ENCODE measurements around the gene HORMAD2. TPM values are rescaled to one million over a fixed set of nuclear protein-coding genes. Genes with fewer than 3 reads are reported as not detected.
"Not testable (repeated sequence)": the region's sequence is repeated elsewhere in the genome, so short reads cannot be mapped to it uniquely, and the experiment has no call there.

HORMAD2 gene
- total RNA-seq, 1 donor from 2014 or later: not detected

- Histone ChIP-seq H3K4me1 (ENCODE audit: control insufficient read depth in 3 of 3, insufficient read depth in 3 of 3, low read length in 3 of 3) (peaks cover 4 to 11% (median 9%) of the 10 kb centered on the region in 3 donors), H3K36me3 (ENCODE audit: control insufficient read depth in 3 of 3, insufficient read depth in 3 of 3, low read length in 3 of 3) (no peaks in the 10 kb centered on the region), H3K9ac (ENCODE audit: low read depth in 1 of 3, low read length in 3 of 3) (no peak overlapping the region), H3K4me3 (ENCODE audit: low read length in 3 of 3) (no peak overlapping the region), H3K27ac (ENCODE audit: low read depth, low read length) (no peak overlapping the region), H3K27me3 (ENCODE audit: control insufficient read depth in 3 of 3, insufficient read depth in 3 of 3, low read length in 3 of 3) (peaks cover 0 to 8% (median 4%) of the 10 kb centered on the region in 3 donors), H3K9me3 (ENCODE audit: control insufficient read depth in 3 of 3, low read length in 3 of 3) (no peaks in the 10 kb centered on the region)
Measured at GRCh38 chr22:30192427-30192826, 112.2 kb downstream of the HORMAD2 start.

- Histone ChIP-seq H3K27ac (ENCODE audit: low read depth, low read length) (no peak overlapping the region), H3K9me3 (ENCODE audit: control insufficient read depth in 3 of 3, low read length in 3 of 3) (no peaks in the 10 kb centered on the region), H3K4me1 (ENCODE audit: control insufficient read depth in 3 of 3, insufficient read depth in 3 of 3, low read length in 3 of 3) (peaks cover 4 to 11% (median 9%) of the 10 kb centered on the region in 3 donors), H3K9ac (ENCODE audit: low read depth in 1 of 3, low read length in 3 of 3) (no peak overlapping the region), H3K27me3 (ENCODE audit: control insufficient read depth in 3 of 3, insufficient read depth in 3 of 3, low read length in 3 of 3) (peaks cover 0 to 8% (median 4%) of the 10 kb centered on the region in 3 donors), H3K36me3 (ENCODE audit: control insufficient read depth in 3 of 3, insufficient read depth in 3 of 3, low read length in 3 of 3) (no peaks in the 10 kb centered on the region), H3K4me3 (ENCODE audit: low read length in 3 of 3) (no peak overlapping the region)
Measured at GRCh38 chr22:30193031-30193775, 112.9 kb downstream of the HORMAD2 start.

- H3K27me3 ChIP-seq (ENCODE audit: control insufficient read depth in 3 of 3, insufficient read depth in 3 of 3, low read length in 3 of 3): peaks cover 0 to 5% (median 2%) of the 10 kb centered on the region in 3 donors
- H3K4me3 ChIP-seq (ENCODE audit: low read length in 3 of 3): peak overlapping the region in 1 of 3 donors; percentile 23
- H3K4me1 ChIP-seq (ENCODE audit: control insufficient read depth in 3 of 3, insufficient read depth in 3 of 3, low read length in 3 of 3): peaks cover 4 to 11% (median 9%) of the 10 kb centered on the region in 3 donors
- no peaks in the 10 kb centered on the region for H3K9me3 ChIP-seq (ENCODE audit: control insufficient read depth in 3 of 3, low read length in 3 of 3)
- H3K27ac ChIP-seq (ENCODE audit: low read depth, low read length): peak overlapping the region; percentile 65
- H3K36me3 ChIP-seq (ENCODE audit: control insufficient read depth in 3 of 3, insufficient read depth in 3 of 3, low read length in 3 of 3): no peaks in the 10 kb centered on the region
- H3K9ac ChIP-seq (ENCODE audit: low read depth in 1 of 3, low read length in 3 of 3): peak overlapping the region in 1 of 3 donors; percentile 1
Measured at GRCh38 chr22:30195245-30196140, 115.2 kb downstream of the HORMAD2 start.

- H3K27me3 ChIP-seq (ENCODE audit: control insufficient read depth in 3 of 3, insufficient read depth in 3 of 3, low read length in 3 of 3): peaks cover 0 to 5% (median under 1%) of the 10 kb centered on the region in 3 donors
- H3K27ac ChIP-seq (ENCODE audit: low read depth, low read length): peak overlapping the region; percentile 65
- peaks cover 4 to 11% (median 9%) of the 10 kb centered on the region in 3 donors for H3K4me1 ChIP-seq (ENCODE audit: control insufficient read depth in 3 of 3, insufficient read depth in 3 of 3, low read length in 3 of 3)
- no peaks in the 10 kb centered on the region for H3K9me3 ChIP-seq (ENCODE audit: control insufficient read depth in 3 of 3, low read length in 3 of 3)
- H3K36me3 ChIP-seq (ENCODE audit: control insufficient read depth in 3 of 3, insufficient read depth in 3 of 3, low read length in 3 of 3): no peaks in the 10 kb centered on the region
- peak overlapping the region in 1 of 3 donors; percentile 23 for H3K4me3 ChIP-seq (ENCODE audit: low read length in 3 of 3)
- peak overlapping the region in 1 of 3 donors; percentile 1 for H3K9ac ChIP-seq (ENCODE audit: low read depth in 1 of 3, low read length in 3 of 3)
Measured at GRCh38 chr22:30196141-30196879, 116.0 kb downstream of the HORMAD2 start.

- Histone ChIP-seq H3K9ac (ENCODE audit: low read depth in 1 of 3, low read length in 3 of 3) (no peak overlapping the region), H3K27ac (ENCODE audit: low read depth, low read length) (peak overlapping the region; percentile 65), H3K4me1 (ENCODE audit: control insufficient read depth in 3 of 3, insufficient read depth in 3 of 3, low read length in 3 of 3) (peaks cover 4 to 11% (median 9%) of the 10 kb centered on the region in 3 donors), H3K36me3 (ENCODE audit: control insufficient read depth in 3 of 3, insufficient read depth in 3 of 3, low read length in 3 of 3) (no peaks in the 10 kb centered on the region), H3K9me3 (ENCODE audit: control insufficient read depth in 3 of 3, low read length in 3 of 3) (no peaks in the 10 kb centered on the region), H3K27me3 (ENCODE audit: control insufficient read depth in 3 of 3, insufficient read depth in 3 of 3, low read length in 3 of 3) (peaks cover 0 to 5% (median 2%) of the 10 kb centered on the region in 3 donors), H3K4me3 (ENCODE audit: low read length in 3 of 3) (no peak overlapping the region)
Measured at GRCh38 chr22:30196880-30197336, 116.6 kb downstream of the HORMAD2 start.

- H3K4me3 ChIP-seq (ENCODE audit: low read length in 3 of 3): no peak overlapping the region
- H3K4me1 ChIP-seq (ENCODE audit: control insufficient read depth in 3 of 3, insufficient read depth in 3 of 3, low read length in 3 of 3): peaks cover 4 to 11% (median 9%) of the 10 kb centered on the region in 3 donors
- H3K36me3 ChIP-seq (ENCODE audit: control insufficient read depth in 3 of 3, insufficient read depth in 3 of 3, low read length in 3 of 3): no peaks in the 10 kb centered on the region
- peak overlapping the region; percentile 65 for H3K27ac ChIP-seq (ENCODE audit: low read depth, low read length)
- no peaks in the 10 kb centered on the region for H3K9me3 ChIP-seq (ENCODE audit: control insufficient read depth in 3 of 3, low read length in 3 of 3)
- peaks cover 0 to 9% (median 4%) of the 10 kb centered on the region in 3 donors for H3K27me3 ChIP-seq (ENCODE audit: control insufficient read depth in 3 of 3, insufficient read depth in 3 of 3, low read length in 3 of 3)
- H3K9ac ChIP-seq (ENCODE audit: low read depth in 1 of 3, low read length in 3 of 3): no peak overlapping the region
Measured at GRCh38 chr22:30197389-30197788, 117.1 kb downstream of the HORMAD2 start.

- no peak overlapping the region for H3K4me3 ChIP-seq (ENCODE audit: low read length in 3 of 3)
- no peak overlapping the region for H3K27ac ChIP-seq (ENCODE audit: low read depth, low read length)
- no peaks in the 10 kb centered on the region for H3K36me3 ChIP-seq (ENCODE audit: control insufficient read depth in 3 of 3, insufficient read depth in 3 of 3, low read length in 3 of 3)
- no peaks in the 10 kb centered on the region for H3K9me3 ChIP-seq (ENCODE audit: control insufficient read depth in 3 of 3, low read length in 3 of 3)
- H3K27me3 ChIP-seq (ENCODE audit: control insufficient read depth in 3 of 3, insufficient read depth in 3 of 3, low read length in 3 of 3): peaks cover 0 to 13% (median 5%) of the 10 kb centered on the region in 3 donors
- H3K9ac ChIP-seq (ENCODE audit: low read depth in 1 of 3, low read length in 3 of 3): no peak overlapping the region
- peaks cover 4 to 11% (median 9%) of the 10 kb centered on the region in 3 donors for H3K4me1 ChIP-seq (ENCODE audit: control insufficient read depth in 3 of 3, insufficient read depth in 3 of 3, low read length in 3 of 3)
Measured at GRCh38 chr22:30198152-30198825, 118.0 kb downstream of the HORMAD2 start.

- H3K9me3 ChIP-seq (ENCODE audit: control insufficient read depth in 3 of 3, low read length in 3 of 3): no peaks in the 10 kb centered on the region
- H3K4me3 ChIP-seq (ENCODE audit: low read length in 3 of 3): no peak overlapping the region
- no peaks in the 10 kb centered on the region for H3K36me3 ChIP-seq (ENCODE audit: control insufficient read depth in 3 of 3, insufficient read depth in 3 of 3, low read length in 3 of 3)
- peaks cover 4 to 11% (median 9%) of the 10 kb centered on the region in 3 donors for H3K4me1 ChIP-seq (ENCODE audit: control insufficient read depth in 3 of 3, insufficient read depth in 3 of 3, low read length in 3 of 3)
- no peak overlapping the region for H3K9ac ChIP-seq (ENCODE audit: low read depth in 1 of 3, low read length in 3 of 3)
- H3K27ac ChIP-seq (ENCODE audit: low read depth, low read length): no peak overlapping the region
- peaks cover 2 to 19% (median 11%) of the 10 kb centered on the region in 3 donors for H3K27me3 ChIP-seq (ENCODE audit: control insufficient read depth in 3 of 3, insufficient read depth in 3 of 3, low read length in 3 of 3)
Measured at GRCh38 chr22:30198921-30199320, 118.7 kb downstream of the HORMAD2 start.

GRCh38 chr22:30200905-30201304 lies 120.6 kb downstream of the HORMAD2 start:
- not testable (repeated sequence) for H3K4me3 ChIP-seq (ENCODE audit: low read length in 3 of 3); H3K36me3 ChIP-seq (ENCODE audit: control insufficient read depth in 3 of 3, insufficient read depth in 3 of 3, low read length in 3 of 3)
- H3K27me3 ChIP-seq (ENCODE audit: control insufficient read depth in 3 of 3, insufficient read depth in 3 of 3, low read length in 3 of 3): peaks cover 10 to 35% (median 29%) of the 10 kb centered on the region in 3 donors

More at GRCh38 chr22:30200905-30201304, 120.6 kb downstream of the HORMAD2 start:
- not testable (repeated sequence) for H3K9ac ChIP-seq (ENCODE audit: low read depth in 1 of 3, low read length in 3 of 3); H3K9me3 ChIP-seq (ENCODE audit: control insufficient read depth in 3 of 3, low read length in 3 of 3); H3K27ac ChIP-seq (ENCODE audit: low read depth, low read length)
- H3K4me1 ChIP-seq (ENCODE audit: control insufficient read depth in 3 of 3, insufficient read depth in 3 of 3, low read length in 3 of 3): peaks cover 11 to 22% (median 19%) of the 10 kb centered on the region in 3 donors

Measured in skeletal muscle tissue (tissue), 4 donors.